HAP-1 (cell line): ENCODE data around the gene CALY.
"Not testable (repeated sequence)": the region's sequence is repeated elsewhere in the genome, so short reads cannot be mapped to it uniquely, and the experiment has no call there.

ENCODE experiments used
- DNase-seq, 2 experiments: peaks; one replicate each; pipeline ENCODE4 v3.0.0-alpha.2; 2016 to 2020; ENCODE audit warnings: low spot score in 2 of 2
- H3K27me3 ChIP-seq: fragments of 250-450 bp; sonication (Bioruptor Pico); 2 replicates; pipeline ENCODE4 v1.5.1; 2020; ENCODE audit warnings: low read depth, mild to moderate bottlenecking, moderate library complexity
- H3K36me3 ChIP-seq: fragments of 250-450 bp; sonication (Bioruptor Pico); replicated peaks from 2 replicates; pipeline ENCODE4 v1.5.1; 2020; ENCODE audit warnings: mild to moderate bottlenecking
- H3K4me1 ChIP-seq: fragments of 250-450 bp; sonication (Bioruptor Pico); 2 replicates; pipeline ENCODE4 v1.5.1; 2020; ENCODE audit warnings: mild to moderate bottlenecking
- H3K4me3 ChIP-seq: fragments of 250-450 bp; sonication (Bioruptor Pico); 2 replicates; pipeline ENCODE4 v1.5.1; 2020; ENCODE audit warnings: mild to moderate bottlenecking, moderate library complexity
- H3K9me3 ChIP-seq: fragments of 250-450 bp; sonication (Bioruptor Pico); 2 replicates; pipeline ENCODE4 v1.5.1; 2020; ENCODE audit warnings: mild to moderate bottlenecking, moderate library complexity
- in situ Hi-C: fragments of 300-500 bp; cut with MboI; formaldehyde crosslinking; loops from 3 replicates; pipeline ENCODE4 v1.14.3; 2020; ENCODE audit warnings: low sequenced_read_pairs, inconsistent platforms, mixed read lengths

Gene CALY, protein sequence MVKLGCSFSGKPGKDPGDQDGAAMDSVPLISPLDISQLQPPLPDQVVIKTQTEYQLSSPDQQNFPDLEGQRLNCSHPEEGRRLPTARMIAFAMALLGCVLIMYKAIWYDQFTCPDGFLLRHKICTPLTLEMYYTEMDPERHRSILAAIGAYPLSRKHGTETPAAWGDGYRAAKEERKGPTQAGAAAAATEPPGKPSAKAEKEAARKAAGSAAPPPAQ

DNA sequence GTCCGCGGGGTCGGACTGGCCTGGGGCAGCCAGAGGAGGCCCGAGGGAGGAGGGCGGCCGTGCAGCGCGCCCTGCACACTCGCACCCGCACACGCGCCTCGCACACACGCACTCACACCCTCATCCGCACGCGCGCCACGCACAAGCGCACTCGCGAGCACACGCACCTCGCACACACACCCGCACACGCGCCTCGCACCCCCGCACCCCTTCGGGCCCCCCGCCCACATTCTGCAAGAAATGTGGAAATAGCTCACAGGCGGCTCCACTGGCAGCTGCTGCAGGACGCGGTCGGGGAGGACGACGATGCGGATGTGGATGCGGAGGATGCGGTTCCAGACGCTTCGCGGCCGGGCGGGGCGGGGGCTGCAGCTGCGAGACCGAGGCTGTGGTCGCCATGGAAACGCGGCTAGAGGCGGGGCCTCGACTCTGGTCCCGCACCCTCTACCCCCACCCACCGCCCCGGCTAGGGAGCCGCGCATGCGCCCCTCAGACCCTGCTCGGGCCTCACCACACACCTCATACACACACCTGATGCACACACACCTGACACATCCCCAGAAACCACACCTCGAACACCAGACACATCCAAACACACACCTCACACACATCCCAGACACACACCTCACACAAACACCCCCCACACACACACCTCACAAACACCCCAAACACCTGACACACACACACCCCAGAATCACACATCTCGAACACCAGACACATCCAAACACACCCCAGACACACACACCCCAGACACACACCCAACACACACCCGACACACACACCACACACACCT lies at the start of gene CALY:
Gene CALY, minus strand, starts transcription at position 320 of the 793 bp plus-strand sequence. CDS start 7,907 bp downstream, outside the sequence.
- H3K27me3 ChIP-seq: peaks cover 40% of the 10 kb centered on the region
- no peaks in the 10 kb centered on the region; the same call in 1 of the 2 replicates for H3K4me1 ChIP-seq
- H3K36me3 ChIP-seq: no peaks in the 10 kb centered on the region
- in situ Hi-C loops: no loop called here
- H3K9me3 ChIP-seq: no peaks in the 10 kb centered on the region
- H3K4me3 ChIP-seq: no peak within 1 kb of the TSS
- DNase-seq: peak in 1 of 2 experiments; percentile 83

DNA sequence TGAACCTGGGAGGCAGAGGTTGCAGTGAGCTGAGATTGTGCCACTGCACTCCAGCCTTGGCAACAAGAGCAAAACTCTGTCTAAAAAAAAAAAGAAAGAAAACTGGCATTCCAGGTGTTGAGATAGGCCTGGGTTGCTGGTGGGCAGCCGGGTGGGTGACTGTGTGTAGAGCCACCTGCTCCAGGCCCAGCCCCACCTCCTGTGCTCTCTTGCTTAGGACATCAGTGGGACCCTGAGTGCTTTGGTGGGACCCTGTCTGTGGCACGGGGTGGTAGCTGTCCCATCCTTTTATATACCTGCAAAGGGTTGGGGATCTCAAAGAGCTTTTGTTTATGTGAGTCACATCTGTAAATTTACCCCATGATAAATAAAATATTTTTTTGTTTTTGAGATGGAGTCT lies 48.5 kb upstream of the CALY start:
- Histone ChIP-seq H3K27me3 (no peaks in the 10 kb centered on the region), H3K4me3 (no peak overlapping the region), H3K9me3 (no peaks in the 10 kb centered on the region), H3K36me3 (no peaks in the 10 kb centered on the region), H3K4me1 (no peaks in the 10 kb centered on the region)
- in situ Hi-C loops: no loop called here
- DNase-seq: no peak

DNA sequence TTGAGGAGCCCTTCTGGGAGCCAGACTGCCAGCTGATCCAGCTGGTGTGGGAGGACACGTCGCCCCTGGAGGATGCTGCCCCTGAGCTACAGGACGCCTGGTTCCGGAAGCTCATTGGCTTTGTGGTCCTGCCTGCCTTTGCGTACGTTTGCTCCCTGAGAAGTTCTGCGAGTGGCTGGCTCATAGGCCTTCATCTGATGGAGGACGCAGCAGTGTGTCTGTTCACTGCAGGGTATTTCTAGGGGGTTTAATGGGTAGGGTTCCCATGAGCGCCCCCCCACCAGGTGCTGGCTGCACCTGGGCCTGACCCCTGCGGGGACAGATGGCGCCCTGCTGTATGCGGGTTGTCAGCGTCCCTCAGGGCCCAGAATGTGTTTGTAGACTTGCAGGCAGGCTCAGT lies 47.4 kb upstream of the CALY start:
- Histone ChIP-seq H3K27me3 (no peaks in the 10 kb centered on the region), H3K4me1 (no peaks in the 10 kb centered on the region), H3K4me3 (no peak overlapping the region), H3K9me3 (no peaks in the 10 kb centered on the region), H3K36me3 (no peaks in the 10 kb centered on the region)
- in situ Hi-C loops: no loop called here
- no peak for DNase-seq

DNA sequence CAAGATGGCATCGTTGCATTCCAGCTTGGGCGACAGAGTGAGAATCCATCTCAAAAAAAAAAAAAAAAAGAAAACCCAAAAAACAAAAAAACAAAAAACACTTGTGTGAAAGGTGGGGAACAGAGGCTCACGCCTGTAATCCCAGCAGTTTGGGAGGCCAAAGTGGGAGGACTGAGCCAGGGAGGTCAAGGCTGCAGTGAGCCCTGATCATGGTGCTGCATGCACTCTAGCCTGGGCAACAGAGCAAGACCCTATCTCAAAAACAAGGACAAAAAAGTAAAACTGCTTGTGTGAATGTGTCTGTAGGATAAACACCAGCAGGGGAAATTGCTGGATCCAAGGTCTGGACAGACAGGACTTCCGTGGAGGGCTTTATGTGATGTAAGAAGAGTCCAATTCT lies 46.9 kb upstream of the CALY start:
- Histone ChIP-seq H3K27me3 (no peaks in the 10 kb centered on the region), H3K4me1 (no peaks in the 10 kb centered on the region), H3K36me3 (no peaks in the 10 kb centered on the region), H3K4me3 (no peak overlapping the region), H3K9me3 (no peaks in the 10 kb centered on the region)
- DNase-seq: no peak
- in situ Hi-C loops: no loop called here

DNA sequence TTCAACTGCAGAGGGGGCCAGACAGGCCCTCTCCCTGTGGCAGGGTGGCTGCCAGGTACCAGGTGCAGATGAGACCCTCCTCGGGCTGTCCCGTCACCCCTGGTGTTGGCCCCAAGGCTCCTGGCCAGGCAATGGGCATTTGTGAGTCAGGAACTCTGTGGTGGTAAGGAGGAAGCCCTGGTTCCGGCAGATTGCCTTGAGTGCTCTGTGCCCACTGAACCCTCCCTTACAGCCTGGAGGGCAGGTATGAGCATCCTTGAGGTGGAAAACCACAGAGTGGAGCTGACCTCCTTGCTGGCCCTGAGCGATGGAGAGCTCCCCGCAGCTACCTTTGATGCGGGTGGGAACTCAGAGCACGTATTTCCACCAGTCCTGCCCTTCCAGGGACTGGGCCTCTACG lies 44.3 kb upstream of the CALY start:
- no peaks in the 10 kb centered on the region for H3K36me3 ChIP-seq
- H3K9me3 ChIP-seq: no peaks in the 10 kb centered on the region
- H3K4me1 ChIP-seq: peaks cover 9% of the 10 kb centered on the region
- H3K4me3 ChIP-seq: no peak overlapping the region
- no peaks in the 10 kb centered on the region for H3K27me3 ChIP-seq
- DNase-seq: no peak
- in situ Hi-C loops: no loop called here

DNA sequence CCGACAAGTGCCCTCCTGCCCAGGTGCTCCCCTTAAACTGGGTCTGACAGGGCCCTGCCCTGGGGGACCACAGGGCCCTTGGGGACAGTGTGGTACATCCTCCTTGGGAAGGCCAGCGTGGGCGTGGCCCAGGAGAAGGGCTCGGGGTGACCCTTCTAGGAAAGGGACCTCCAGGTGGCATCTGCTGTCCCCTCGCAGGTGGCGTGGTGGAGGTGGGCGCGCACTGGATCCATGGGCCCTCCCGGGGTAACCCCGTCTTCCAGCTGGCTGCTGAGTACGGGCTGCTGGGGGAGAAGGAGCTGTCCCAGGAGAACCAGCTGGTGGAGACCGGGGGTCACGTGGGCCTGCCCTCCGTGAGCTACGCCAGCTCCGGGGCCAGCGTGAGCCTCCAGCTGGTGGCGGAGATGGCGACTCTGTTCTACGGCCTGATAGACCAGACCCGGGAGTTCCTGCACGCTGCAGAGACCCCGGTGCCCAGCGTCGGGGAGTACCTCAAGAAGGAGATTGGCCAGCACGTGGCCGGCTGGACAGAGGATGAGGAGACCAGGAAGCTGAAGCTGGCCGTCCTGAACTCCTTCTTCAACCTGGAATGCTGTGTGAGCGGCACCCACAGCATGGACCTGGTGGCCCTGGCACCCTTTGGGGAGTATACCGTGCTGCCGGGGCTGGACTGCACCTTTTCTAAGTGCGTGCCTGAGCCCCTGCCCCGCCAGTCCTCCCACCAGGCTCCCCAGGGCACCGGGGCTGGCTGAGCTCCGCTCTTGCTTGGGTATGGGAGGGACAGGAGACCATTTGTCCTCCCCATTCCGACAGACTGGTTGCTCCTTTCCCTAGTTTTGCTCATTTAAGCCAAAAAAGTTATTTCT lies 43.3 kb upstream of the CALY start:
- no peaks in the 10 kb centered on the region for H3K27me3 ChIP-seq
- in situ Hi-C loops: no loop called here
- H3K9me3 ChIP-seq: no peaks in the 10 kb centered on the region
- DNase-seq: no peak
- no peaks in the 10 kb centered on the region for H3K36me3 ChIP-seq
- no peak overlapping the region for H3K4me3 ChIP-seq
- peaks cover 17% of the 10 kb centered on the region for H3K4me1 ChIP-seq

DNA sequence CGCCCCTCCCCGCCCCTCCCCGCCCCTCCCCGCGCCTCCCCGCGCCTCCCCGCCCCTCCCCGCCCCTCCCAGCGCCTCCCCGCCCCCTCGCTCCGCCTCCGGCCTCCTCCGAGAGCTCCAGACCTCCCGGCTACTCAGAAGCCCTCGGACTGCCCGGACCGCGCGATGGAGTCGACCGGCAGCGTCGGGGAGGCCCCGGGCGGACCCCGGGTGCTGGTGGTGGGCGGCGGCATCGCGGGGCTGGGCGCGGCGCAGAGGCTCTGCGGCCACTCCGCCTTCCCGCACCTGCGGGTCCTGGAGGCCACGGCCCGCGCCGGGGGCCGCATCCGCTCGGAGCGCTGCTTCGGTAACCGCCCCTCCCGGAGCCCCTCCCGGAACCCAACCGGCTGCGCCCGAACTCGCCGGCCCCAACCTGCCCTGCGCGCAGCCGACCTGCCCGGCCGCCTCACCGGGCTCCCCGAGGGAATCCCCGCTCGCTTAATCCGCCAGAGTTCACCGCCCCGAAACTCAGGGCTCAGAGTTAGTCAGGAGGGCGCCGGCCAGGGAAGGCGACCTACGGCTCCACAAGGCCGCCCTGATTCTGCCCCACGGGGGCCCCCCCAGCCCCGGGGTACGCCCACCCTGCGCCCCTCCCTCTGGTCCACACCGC lies 42.6 kb upstream of the CALY start, which contains the start of gene PAOX:
Gene PAOX, plus strand, starts transcription at position 111 of the 649 bp plus-strand sequence. Its CDS starts 55 bp downstream, at position 166.
- H3K4me1 ChIP-seq: peaks cover 25% of the 10 kb centered on the region
- in situ Hi-C loops: no loop called here
- peak in 1 of 2 experiments; percentile 75 for DNase-seq
- no peaks in the 10 kb centered on the region for H3K27me3 ChIP-seq
- H3K9me3 ChIP-seq: no peaks in the 10 kb centered on the region
- H3K36me3 ChIP-seq: no peaks in the 10 kb centered on the region
- peak within 1 kb of the TSS; percentile 49 for H3K4me3 ChIP-seq

DNA sequence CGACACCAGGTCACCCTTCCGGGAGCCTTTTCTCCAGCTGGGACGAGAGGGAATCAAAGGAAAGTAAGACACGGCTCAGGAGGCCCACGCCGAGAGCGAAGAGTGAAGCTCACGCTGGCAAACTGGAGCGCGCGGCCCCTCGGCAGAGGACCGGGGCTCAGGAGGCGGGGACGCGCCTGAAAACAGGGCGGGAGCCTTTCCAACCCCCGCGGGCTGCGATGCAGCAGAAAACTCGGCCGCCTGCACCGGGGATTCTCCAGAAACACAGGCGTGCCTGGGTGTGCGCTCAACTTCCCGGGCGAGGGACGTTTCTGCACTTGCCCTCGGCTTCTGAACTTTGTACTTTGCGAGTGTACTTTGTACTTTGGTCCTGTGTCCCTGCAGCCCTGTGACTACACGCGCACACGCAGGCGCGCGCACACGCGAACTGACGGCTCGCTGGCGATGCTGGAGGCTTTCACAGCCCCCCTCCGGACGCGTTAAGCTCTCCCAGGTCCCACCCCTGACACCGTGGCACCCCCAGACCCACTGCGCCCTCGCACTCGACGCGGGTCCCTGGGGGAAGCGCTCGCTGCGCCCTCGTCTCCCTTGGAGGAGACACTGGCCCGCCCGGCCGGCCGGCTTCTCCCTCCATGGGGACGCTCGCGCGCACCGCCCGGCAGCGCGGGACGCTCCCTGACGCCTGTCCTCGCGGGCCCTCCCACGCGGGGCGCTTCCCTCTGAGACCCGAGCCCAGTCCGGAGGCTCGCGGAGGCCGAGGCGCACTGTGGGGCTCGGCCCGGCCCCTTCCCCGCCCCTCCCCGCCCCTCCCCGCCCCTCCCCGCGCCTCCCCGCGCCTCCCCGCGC lies 41.8 kb upstream of the CALY start:
- Histone ChIP-seq H3K9me3 (no peaks in the 10 kb centered on the region), H3K4me1 (peaks cover 31% of the 10 kb centered on the region), H3K4me3 (peak overlapping the region; percentile 49), H3K27me3 (no peaks in the 10 kb centered on the region), H3K36me3 (no peaks in the 10 kb centered on the region)
- in situ Hi-C loops: no loop called here
- DNase-seq: peak; percentile 32 to 72

DNA sequence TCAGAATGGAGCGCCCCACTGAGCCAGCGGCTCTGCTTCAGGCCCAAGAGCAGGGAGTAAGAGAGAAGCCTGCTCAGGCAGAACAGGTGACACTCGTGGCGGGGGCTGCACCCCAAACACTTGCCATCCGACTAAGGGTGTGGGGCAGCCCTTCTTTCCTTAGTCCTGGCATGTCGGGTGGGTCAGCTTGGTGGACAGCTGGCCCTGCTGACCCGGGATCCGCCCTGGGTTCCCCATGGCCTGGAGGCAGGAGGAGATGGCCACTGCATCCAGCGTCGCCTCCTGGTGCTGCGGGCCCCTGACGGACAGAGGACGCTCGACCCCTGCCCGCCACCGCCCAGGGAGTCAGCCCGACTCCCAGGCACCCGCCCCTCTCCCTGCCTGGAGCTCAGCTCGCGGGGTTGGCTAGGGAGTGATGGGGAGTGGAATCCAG lies 41.1 kb upstream of the CALY start:
- Histone ChIP-seq H3K4me1 (peaks cover 31% of the 10 kb centered on the region), H3K27me3 (no peaks in the 10 kb centered on the region), H3K9me3 (no peaks in the 10 kb centered on the region), H3K4me3 (peak overlapping the region; percentile 49), H3K36me3 (no peaks in the 10 kb centered on the region)
- no peak for DNase-seq
- in situ Hi-C loops: no loop called here

DNA sequence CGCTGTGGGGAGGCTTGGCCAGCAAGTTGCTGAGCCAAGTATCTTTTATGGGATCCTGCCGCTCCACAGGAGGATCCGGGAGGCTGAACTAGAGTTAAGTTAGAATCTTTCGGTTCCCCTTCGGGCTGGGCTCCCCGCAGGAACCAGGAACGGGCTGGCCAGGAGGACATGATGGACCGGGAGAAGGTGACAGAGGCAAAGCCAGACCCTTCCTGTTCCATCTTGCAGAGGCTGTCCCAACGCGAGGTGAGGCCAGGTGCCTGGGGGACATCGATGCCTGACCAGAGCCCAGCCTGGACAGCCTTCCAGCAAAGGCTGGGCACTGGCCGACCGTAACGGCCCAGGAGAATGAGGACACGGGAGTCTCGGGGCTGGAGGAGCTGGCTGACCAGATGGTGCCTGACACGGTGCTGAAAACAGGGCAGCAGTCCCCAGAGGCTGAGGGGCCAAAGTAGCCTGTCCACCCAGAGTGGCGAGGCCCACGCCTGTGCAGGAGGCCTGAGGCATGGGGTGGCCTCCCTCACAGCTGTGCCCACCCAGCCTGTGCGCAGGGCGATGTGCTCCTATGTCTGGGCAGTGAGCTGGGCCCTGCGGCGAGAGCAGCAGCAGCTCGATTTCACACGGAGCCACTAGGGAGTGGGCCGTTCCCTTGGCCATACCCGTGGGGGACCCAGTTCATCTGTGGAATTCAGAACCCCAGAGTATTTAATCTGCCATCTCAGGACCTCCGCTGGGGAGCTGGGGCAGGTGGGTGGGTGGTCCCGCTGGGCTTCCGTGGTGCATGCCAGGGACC lies 40.5 kb upstream of the CALY start:
- in situ Hi-C loops: no loop called here
- Histone ChIP-seq H3K4me3 (no peak overlapping the region), H3K4me1 (peaks cover 31% of the 10 kb centered on the region), H3K36me3 (no peaks in the 10 kb centered on the region), H3K9me3 (no peaks in the 10 kb centered on the region), H3K27me3 (no peaks in the 10 kb centered on the region)
- DNase-seq: no peak

DNA sequence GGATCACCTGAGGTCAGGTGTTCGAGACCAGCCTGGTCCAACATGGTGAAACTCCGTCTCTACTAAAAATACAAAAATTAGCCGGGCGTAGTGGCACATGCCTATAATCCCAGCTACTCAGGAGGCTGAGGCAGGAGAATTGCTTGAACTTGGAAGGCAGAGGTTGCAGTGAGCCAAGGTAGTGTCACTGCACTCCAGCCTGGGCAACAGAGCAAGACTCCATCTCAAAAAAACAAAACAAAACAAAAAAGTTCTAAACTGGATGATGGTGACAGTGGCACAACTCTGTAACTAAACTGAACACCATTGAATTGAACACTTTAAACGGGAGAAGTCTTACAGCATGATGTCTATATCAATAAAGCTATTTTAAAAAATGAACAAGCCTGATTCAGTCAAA lies 39.5 kb upstream of the CALY start:
- in situ Hi-C loops, H3K27me3 ChIP-seq, H3K4me3 ChIP-seq, DNase-seq, H3K9me3 ChIP-seq, H3K36me3 ChIP-seq: not testable (repeated sequence)
- H3K4me1 ChIP-seq: peaks cover 31% of the 10 kb centered on the region
